ENCODE measurements around the gene NINJ2. TPM values are rescaled to one million over a fixed set of nuclear protein-coding genes. Genes with fewer than 3 reads are reported as not detected.

NINJ2 gene
- total RNA-seq, 2 experiments from 2014 or later: 1.1 to 3.4 TPM

- Mint-ChIP-seq H3K4me3 (no peak overlapping the region), H3K4me1 (ENCODE audit: low read depth) (no peaks in the 10 kb centered on the region), H3K27me3 (no peaks in the 10 kb centered on the region), H3K27ac (no peak overlapping the region), H3K36me3 (ENCODE audit: low read depth) (no peaks in the 10 kb centered on the region), H3K9me3 (no peaks in the 10 kb centered on the region)
- Histone ChIP-seq H3K4me3 (ENCODE audit: low read length) (no peak overlapping the region), H3K4me1 (ENCODE audit: insufficient read depth, low read length) (no peaks in the 10 kb centered on the region), H3K27ac (ENCODE audit: low read depth in 1 of 2, low read length in 2 of 2) (no peak overlapping the region), H3K27me3 (ENCODE audit: control insufficient read depth in 1 of 2, insufficient read depth in 2 of 2, low read length in 2 of 2) (no peaks in the 10 kb centered on the region), H3K9me3 (ENCODE audit: control insufficient read depth in 1 of 2, insufficient read depth in 1 of 2, low read length in 2 of 2) (no peaks in the 10 kb centered on the region), H3K36me3 (ENCODE audit: insufficient read depth, low read length) (no peaks in the 10 kb centered on the region)
- ATAC-seq (ENCODE audit: poor library complexity) (no peak), DNase-seq (no peak)
- ChIA-PET POLR2A (no interaction called here), CTCF (interaction anchor here (0.7 kb wide), 1 partner anchor 23 kb away, joined by 3 read pairs; no protein-coding TSS in a partner anchor)
- intact Hi-C loops (cut with DNase I, micrococcal nuclease): no loop called here
- no peak for TF ChIP-seq CTCF (IDR thresholded peaks at IDR 0.05)
Measured at GRCh38 chr12:599756-600155, 63.5 kb downstream of the NINJ2 start.

- H3K27me3 Mint-ChIP-seq: no peaks in the 10 kb centered on the region
- Histone ChIP-seq H3K27me3 (ENCODE audit: control insufficient read depth in 1 of 2, insufficient read depth in 2 of 2, low read length in 2 of 2) (no peaks in the 10 kb centered on the region), H3K4me3 (ENCODE audit: low read length) (no peak overlapping the region), H3K9me3 (ENCODE audit: control insufficient read depth in 1 of 2, insufficient read depth in 1 of 2, low read length in 2 of 2) (no peaks in the 10 kb centered on the region), H3K27ac (ENCODE audit: low read depth in 1 of 2, low read length in 2 of 2) (no peak overlapping the region), H3K36me3 (ENCODE audit: insufficient read depth, low read length) (no peaks in the 10 kb centered on the region), H3K4me1 (ENCODE audit: insufficient read depth, low read length) (no peaks in the 10 kb centered on the region)
- no peak for TF ChIP-seq CTCF (IDR thresholded peaks at IDR 0.05)
- H3K27ac Mint-ChIP-seq: no peak overlapping the region
- H3K36me3 Mint-ChIP-seq (ENCODE audit: low read depth): no peaks in the 10 kb centered on the region
- DNase-seq: no peak
- H3K4me3 Mint-ChIP-seq: no peak overlapping the region
- POLR2A ChIA-PET: no interaction called here
- H3K4me1 Mint-ChIP-seq (ENCODE audit: low read depth): no peaks in the 10 kb centered on the region
- no peak for ATAC-seq (ENCODE audit: poor library complexity)
- H3K9me3 Mint-ChIP-seq: no peaks in the 10 kb centered on the region
- intact Hi-C loops (cut with DNase I, micrococcal nuclease): no loop called here
- CTCF ChIA-PET: no interaction called here
Measured at GRCh38 chr12:597926-598568, 65.2 kb downstream of the NINJ2 start.

GRCh38 chr12:593396-594270, 69.6 kb downstream of the NINJ2 start:
- ATAC-seq (ENCODE audit: poor library complexity) (no peak), DNase-seq (peak in 1 of 14 experiments; percentile 2)
- no peaks in the 10 kb centered on the region for H3K4me1 ChIP-seq (ENCODE audit: insufficient read depth, low read length)
- Mint-ChIP-seq H3K27ac (no peak overlapping the region), H3K27me3 (no peaks in the 10 kb centered on the region), H3K4me3 (no peak overlapping the region), H3K4me1 (ENCODE audit: low read depth) (no peaks in the 10 kb centered on the region), H3K9me3 (no peaks in the 10 kb centered on the region), H3K36me3 (ENCODE audit: low read depth) (no peaks in the 10 kb centered on the region)
- H3K4me3 ChIP-seq (ENCODE audit: low read length): no peak overlapping the region
- intact Hi-C loops (cut with DNase I, micrococcal nuclease): no loop called here
- no peaks in the 10 kb centered on the region for H3K9me3 ChIP-seq (ENCODE audit: control insufficient read depth in 1 of 2, insufficient read depth in 1 of 2, low read length in 2 of 2)
- POLR2A ChIA-PET: no interaction called here
- no peak for TF ChIP-seq CTCF (IDR thresholded peaks at IDR 0.05)
- no peaks in the 10 kb centered on the region for H3K36me3 ChIP-seq (ENCODE audit: insufficient read depth, low read length)
- H3K27ac ChIP-seq (ENCODE audit: low read depth in 1 of 2, low read length in 2 of 2): no peak overlapping the region
- CTCF ChIA-PET: interaction anchor here (0.6 to 1.2 kb wide), 2 partner anchors 18 to 214 kb away, joined by 3 read pairs; no protein-coding TSS in a partner anchor
- H3K27me3 ChIP-seq (ENCODE audit: control insufficient read depth in 1 of 2, insufficient read depth in 2 of 2, low read length in 2 of 2): no peaks in the 10 kb centered on the region

All from CD4-positive, alpha-beta T cell (primary cell).